ENCODE measurements around the gene SCN4B. TPM values are rescaled to one million over a fixed set of nuclear protein-coding genes. Genes with fewer than 3 reads are reported as not detected.
A peak's percentile ranks its signal among the peaks of the same experiment; 100 is the strongest.
"Not testable (repeated sequence)": the region's sequence is repeated elsewhere in the genome, so short reads cannot be mapped to it uniquely, and the experiment has no call there.

The SCN4B gene
- total and polyA plus RNA-seq, 8 donors, result 2.2 to 10.1 (median 7.5) TPM

GRCh38 chr11:118186346-118187107, 33.9 kb upstream of the SCN4B start:
- H3K4me1 ChIP-seq, result peaks cover 0 to 40% of the 10 kb centered on the region in 2 donors
- no peak for TF ChIP-seq CTCF (IDR thresholded peaks at IDR 0.05)
- peaks cover 0 to 5% of the 10 kb centered on the region in 2 donors for H3K27me3 ChIP-seq
- ATAC-seq (no peak), DNase-seq (peak in 1 of 4 donors; percentile 23)
- H3K4me3 ChIP-seq, result no peak overlapping the region
- H3K27ac ChIP-seq, result no peak overlapping the region
- intact Hi-C loops (cut with DNase I), result no loop called here
- H3K36me3 ChIP-seq, result no peaks in the 10 kb centered on the region
- H3K9me3 ChIP-seq, result no peaks in the 10 kb centered on the region

GRCh38 chr11:118184784-118185579, 32.4 kb upstream of the SCN4B start:
- Histone ChIP-seq H3K27me3 (peaks cover 0 to 10% of the 10 kb centered on the region in 2 donors), H3K4me1 (peaks cover 0 to 40% of the 10 kb centered on the region in 2 donors), H3K4me3 (no peak overlapping the region), H3K36me3 (no peaks in the 10 kb centered on the region), H3K27ac (peak overlapping the region in 1 of 2 donors; percentile 86), H3K9me3 (no peaks in the 10 kb centered on the region)
- TF ChIP-seq CTCF (IDR thresholded peaks at IDR 0.05), result no peak
- DNase-seq, result no peak
- ATAC-seq, result peak; percentile 32
- intact Hi-C loops (cut with DNase I), result no loop called here

- intact Hi-C loops (cut with DNase I); H3K27ac ChIP-seq; H3K36me3 ChIP-seq; H3K27me3 ChIP-seq; H3K4me3 ChIP-seq; H3K9me3 ChIP-seq; ATAC-seq; DNase-seq: not testable (repeated sequence)
- peaks cover 0 to 40% of the 10 kb centered on the region in 2 donors for H3K4me1 ChIP-seq
These were observed 31.1 kb upstream of the SCN4B start for GRCh38 chr11:118183691-118184090.

GRCh38 chr11:118180300-118180703, 27.7 kb upstream of the SCN4B start:
- ATAC-seq, result peak; percentile 69
- Histone ChIP-seq H3K4me3 (no peak overlapping the region), H3K36me3 (no peaks in the 10 kb centered on the region), H3K27ac (no peak overlapping the region), H3K9me3 (no peaks in the 10 kb centered on the region), H3K27me3 (peaks cover 0 to 17% of the 10 kb centered on the region in 2 donors), H3K4me1 (peaks cover 0 to 20% of the 10 kb centered on the region in 2 donors)
- no peak for TF ChIP-seq CTCF (IDR thresholded peaks at IDR 0.05)
- intact Hi-C loops (cut with DNase I), result no loop called here
- DNase-seq, result peak in 3 of 4 donors; percentile 50 to 89 (median 76)

GRCh38 chr11:118176778-118177134, 24.1 kb upstream of the SCN4B start:
- H3K4me3 ChIP-seq, result no peak overlapping the region
- intact Hi-C loops (cut with DNase I), result no loop called here
- TF ChIP-seq CTCF (IDR thresholded peaks at IDR 0.05), result no peak
- H3K36me3 ChIP-seq, result no peaks in the 10 kb centered on the region
- ATAC-seq (no peak), DNase-seq (no peak)
- no peaks in the 10 kb centered on the region for H3K9me3 ChIP-seq
- peaks cover 5 to 13% of the 10 kb centered on the region in 2 donors for H3K4me1 ChIP-seq
- H3K27me3 ChIP-seq, result peaks cover 0 to 21% of the 10 kb centered on the region in 2 donors
- H3K27ac ChIP-seq, result no peak overlapping the region
